Measurements from ENCODE around the gene ZIK1.
A peak's percentile ranks its signal among the peaks of the same experiment; 100 is the strongest.

Gene ZIK1

DNA sequence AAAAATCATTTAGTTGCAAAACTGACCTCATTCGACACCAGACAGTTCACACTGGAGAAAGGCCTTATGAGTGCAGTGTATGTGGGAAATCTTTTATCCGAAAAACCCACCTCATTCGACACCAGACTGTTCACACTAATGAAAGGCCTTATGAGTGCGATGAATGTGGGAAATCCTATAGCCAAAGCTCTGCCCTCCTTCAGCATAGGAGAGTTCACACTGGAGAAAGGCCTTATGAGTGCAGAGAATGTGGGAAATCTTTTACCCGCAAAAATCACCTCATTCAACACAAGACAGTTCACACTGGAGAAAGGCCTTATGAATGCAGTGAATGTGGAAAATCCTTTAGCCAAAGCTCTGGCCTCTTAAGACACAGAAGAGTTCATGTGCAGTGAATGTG is 23.0 kb downstream of the ZIK1 start:
- no peak for DNase-seq

DNA sequence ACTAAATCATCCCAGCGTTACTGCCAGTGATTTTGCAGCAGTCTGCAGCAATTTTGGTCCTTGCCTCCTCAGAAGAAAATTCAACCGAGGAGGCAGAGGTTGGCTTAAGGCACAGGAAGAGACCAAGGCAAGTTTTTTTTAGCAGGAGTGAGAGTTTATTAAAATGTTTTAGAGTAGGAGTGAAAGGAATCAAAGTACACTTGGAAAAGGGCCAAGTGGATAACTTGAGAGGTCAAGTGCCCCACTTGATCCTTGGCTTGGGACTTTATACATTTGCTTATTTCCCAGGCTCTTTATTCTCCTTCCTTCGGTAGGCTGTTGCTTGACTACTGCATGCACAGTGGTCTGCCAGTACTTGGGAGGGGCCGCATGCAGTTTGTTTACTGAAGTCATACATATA is 27.2 kb downstream of the ZIK1 start:
- no peak for DNase-seq

DNA sequence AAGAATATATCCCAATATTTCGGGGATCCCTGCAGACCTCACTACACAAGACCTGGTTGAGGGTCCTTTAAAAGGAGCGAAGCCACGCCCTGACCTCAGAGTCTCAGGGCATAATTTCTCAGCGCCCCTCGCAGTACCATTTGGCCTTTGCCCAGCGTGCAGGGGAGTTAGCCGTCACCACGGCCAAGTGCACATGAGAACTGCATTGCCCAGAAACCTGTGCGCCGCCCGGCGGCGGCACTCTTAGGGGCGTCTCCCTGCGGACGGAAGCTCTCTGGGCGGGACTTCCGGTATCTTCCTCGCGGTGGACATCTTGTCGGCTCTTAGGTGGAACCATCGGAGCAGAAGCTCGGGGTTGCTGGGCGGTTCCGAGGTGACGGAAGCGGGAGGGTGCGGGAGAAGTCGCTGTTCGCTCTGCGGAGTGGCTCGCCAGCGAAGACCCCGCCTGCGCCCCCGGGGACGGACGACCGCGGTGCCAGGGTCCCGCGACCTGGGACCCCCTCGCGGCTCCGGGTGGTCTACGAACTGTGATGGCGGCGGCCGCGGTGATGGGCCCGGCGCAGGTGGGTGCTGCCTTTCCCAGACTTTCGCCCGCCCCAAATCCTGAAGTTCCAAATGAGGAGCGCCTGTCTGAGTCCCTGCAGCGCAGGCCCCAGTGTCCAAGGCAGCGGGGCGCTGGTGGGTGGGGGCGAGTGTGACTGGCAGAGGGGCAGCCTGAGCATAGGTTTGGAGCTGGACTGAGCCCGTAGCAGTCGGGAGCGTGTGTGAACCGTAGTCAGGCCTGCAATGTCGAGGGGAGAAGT is 30.2 kb downstream of the ZIK1 start, which contains the start of gene ZNF134:
Gene ZNF134 (plus strand): TSS at position 302 of the 803 bp plus-strand sequence. CDS start 5,227 bp downstream, outside the sequence.
- DNase-seq: peak; percentile 33 to 90 (median 78)

DNA sequence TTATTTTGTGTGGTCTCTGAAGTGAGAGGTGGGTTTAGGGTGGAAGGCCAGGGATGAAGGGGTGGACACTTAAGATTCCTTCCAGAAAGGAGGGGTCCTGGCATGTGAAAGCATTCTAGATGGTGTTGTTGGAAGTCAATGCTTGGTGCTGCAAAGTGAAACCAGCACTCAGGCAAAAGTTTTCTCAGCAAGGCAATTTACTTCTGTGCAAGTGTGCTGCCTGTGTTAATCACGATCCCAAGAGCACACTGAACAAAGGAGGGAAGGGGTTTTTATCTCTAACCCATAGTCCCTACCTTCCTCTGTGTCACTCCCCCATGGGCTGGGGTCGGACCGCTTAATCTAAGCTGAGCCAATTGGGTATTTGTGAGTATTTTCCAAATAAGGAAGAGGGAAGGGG is 31.4 kb downstream of the ZIK1 start:
- no peak for DNase-seq

DNA sequence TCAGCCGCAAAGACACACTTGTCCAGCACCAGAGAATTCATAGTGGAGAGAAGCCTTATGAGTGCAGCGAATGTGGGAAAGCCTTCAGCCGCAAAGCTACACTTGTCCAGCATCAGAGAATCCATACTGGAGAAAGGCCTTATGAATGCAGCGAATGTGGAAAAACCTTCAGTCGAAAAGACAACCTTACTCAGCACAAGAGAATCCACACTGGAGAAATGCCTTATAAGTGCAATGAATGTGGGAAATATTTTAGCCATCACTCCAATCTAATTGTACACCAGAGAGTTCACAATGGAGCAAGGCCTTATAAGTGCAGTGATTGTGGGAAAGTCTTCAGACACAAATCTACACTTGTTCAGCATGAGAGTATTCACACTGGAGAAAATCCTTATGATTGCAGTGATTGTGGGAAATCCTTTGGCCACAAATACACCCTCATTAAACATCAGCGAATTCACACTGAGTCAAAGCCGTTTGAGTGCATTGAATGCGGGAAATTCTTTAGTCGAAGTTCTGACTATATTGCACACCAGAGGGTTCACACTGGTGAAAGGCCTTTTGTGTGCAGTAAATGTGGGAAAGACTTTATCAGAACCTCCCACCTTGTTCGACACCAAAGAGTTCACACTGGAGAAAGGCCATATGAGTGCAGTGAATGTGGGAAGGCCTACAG is 36.9 kb downstream of the ZIK1 start:
- DNase-seq: no peak

DNA sequence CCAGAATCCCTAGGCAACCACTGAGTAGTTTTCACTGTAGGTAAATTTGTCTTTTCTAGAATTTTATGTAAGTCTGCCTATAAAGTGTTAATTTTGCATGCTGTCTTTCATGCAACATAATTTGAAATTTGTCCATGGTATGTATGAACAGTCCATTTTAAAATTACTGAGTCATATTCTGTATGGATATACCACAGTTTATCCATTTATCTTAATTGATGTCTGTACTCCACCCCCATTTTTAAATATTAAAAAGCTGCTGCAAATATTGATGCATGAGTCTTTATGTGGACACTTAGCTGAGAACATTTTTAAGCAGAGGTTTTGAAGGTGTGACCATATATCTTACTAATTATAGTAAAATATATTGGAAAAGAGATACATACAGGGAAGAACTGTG is 39.1 kb downstream of the ZIK1 start:
- DNase-seq: no peak

DNA sequence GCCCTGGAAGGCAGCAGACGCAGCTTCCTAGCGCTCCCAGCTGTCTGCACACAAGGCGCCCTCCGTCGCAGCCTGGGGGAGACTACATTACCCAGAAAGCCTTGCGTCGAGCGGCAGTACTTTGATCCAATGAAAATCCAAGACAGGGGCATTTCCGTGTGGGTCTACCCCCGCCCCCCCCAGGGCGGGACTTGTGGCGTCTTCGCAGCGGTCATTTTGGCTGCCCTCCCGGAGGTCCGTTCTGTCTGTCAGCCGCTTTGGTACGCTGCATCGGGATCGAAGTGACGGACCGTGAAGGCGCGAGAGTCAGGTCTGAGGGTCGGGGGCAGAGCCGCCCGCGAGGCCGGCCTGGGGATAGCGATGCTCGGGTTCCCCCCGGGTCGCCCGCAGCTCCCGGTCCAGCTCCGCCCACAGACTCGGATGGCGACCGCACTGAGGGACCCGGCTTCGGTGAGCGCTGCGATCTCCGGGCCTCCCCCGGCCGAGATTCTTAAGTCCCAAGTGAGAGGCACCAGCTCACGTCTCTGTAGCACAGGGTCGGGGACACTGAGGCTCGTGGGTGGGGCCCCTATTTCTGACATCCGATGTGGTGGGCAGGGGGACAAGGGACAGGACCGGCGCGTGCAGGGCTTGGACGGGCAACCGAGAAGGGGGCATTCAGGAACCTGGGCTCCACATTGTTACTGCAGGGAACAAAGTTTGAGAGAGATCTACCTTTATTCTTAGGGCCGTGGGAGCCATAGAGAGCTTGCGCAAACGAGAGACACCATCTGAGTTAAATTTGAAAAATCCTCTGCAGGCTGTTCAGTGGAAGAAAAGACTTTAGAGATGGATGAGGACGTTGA is 49.3 kb downstream of the ZIK1 start, which contains the start of gene ZNF211:
Gene ZNF211 (plus strand): TSS at position 182 of the 845 bp plus-strand sequence. CDS start 179 bp downstream, at position 361.
- peak; percentile 47 to 96 (median 86) for DNase-seq

DNA sequence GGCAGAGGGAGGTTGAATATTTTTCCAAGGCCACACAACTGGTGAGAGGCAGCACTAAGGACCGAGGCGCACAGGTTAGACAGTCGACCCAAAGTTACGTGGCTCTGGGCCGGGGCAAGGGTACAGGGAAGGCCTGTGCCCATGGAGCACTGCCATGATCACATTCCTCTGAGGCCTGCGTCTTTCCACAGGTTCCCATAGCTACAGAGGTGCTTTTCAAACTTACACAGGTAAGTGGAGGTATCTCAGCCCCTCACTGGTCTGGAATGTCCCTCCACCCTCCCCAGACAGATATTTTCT is 49.8 kb downstream of the ZIK1 start:
- DNase-seq: no peak

DNA sequence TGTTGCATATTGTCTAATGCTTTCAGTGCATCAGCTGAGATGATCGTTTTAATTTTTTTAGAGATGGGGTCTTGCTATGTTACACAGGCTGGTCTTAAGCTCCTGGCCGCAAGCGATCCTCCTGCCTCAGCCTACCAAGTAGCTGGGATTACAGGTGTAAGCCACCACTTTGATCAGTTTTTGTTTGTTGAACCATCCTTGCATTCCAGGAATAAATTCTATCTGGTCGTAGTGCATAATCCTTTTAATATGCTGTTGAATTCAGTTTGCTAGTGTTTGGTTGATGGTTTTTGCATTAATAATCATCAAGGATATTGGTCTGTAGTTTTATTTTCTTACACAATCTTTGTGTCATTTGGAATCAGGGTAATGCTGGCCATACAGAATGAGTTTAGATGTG is 53.4 kb downstream of the ZIK1 start:
- no peak for DNase-seq

DNA sequence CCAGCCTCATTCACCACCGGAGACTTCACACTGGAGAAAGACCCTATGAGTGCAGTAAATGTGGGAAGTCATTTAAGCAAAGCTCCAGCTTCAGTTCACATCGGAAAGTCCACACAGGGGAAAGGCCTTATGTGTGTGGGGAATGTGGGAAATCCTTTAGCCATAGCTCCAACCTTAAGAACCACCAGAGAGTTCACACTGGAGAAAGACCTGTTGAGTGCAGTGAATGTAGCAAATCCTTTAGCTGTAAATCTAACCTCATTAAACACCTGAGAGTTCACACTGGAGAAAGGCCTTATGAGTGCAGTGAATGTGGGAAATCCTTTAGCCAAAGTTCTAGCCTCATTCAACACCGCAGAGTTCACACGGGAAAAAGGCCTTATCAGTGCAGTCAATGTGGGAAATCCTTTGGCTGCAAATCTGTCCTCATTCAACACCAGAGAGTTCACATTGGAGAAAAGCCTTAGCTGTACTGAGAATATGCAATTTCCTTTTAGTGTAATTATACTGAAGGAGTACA is 57.8 kb downstream of the ZIK1 start:
- DNase-seq: no peak

DNA sequence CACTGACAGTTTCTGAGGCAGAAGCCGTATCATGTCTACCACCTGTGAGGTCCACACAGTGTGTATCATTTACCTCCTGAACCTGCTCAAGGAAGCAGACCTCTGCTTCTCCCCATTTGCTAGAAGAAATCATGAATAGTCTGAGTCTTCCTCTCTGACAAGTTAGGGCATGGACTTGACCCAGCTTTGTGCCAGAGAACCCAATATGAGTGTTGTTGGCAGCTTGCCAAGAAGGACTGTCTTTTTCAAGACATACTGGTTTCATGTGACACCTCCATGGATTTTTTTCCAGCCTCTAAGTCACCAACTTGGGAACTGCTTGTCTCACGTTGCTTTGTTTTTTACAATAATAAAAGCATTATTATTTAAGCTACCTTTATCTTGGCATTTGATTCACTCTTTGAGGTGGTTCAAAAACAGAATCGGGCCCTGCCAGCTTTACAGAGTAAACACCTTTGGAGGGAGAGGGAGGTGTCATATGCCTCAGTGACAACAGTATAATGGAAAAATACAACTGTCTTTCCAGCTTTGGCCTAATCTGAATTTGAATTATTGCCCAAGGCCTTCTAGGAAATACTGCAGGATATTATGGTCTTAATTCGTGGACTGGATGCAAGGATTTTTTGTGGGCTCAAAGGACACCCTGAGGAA is 58.6 kb downstream of the ZIK1 start:
- DNase-seq: no peak
